HepG2 (cell line): ENCODE data around the gene TMEM97. TPM values are rescaled to one million over a fixed set of nuclear protein-coding genes. Genes with fewer than 3 reads are reported as not detected.
A peak's percentile ranks its signal among the peaks of the same experiment; 100 is the strongest.

Experiments used
- DNMT3B ChIP-seq: conservative IDR thresholded peaks from 2 replicates; pipeline ENCODE4 v1.6.1; 2016; ENCODE audit warnings: missing biosample characterization, control low read depth
- HDAC6 ChIP-seq: fragments of 200-600 bp; sonication (generic); IDR thresholded peaks from 2 replicates; pipeline ENCODE4 v1.7.0; 2017; ENCODE audit warnings: mild to moderate bottlenecking, antibody characterized with exemption, low read length, low read depth
- HMG20B ChIP-seq: conservative IDR thresholded peaks from 2 replicates; pipeline ENCODE4 v1.6.1; 2016; ENCODE audit warnings: missing genetic modification reagents, missing compliant biosample characterization
- KAT2B ChIP-seq: fragments of 150-350 bp; IDR thresholded peaks from 2 replicates; pipeline ENCODE4 v1.6.1; 2014; ENCODE audit warnings: low read depth, low read length, borderline replicate concordance
- KDM4B ChIP-seq: sonication (generic); formaldehyde crosslinking; IDR thresholded peaks from 2 replicates; pipeline ENCODE4 v1.4.0; 2020; ENCODE audit warnings: missing genetic modification reagents
- NFYC ChIP-seq: IDR thresholded peaks from 2 replicates; pipeline ENCODE4 v1.6.1; 2016; ENCODE audit warnings: missing genetic modification reagents, missing compliant biosample characterization
- PAF1 ChIP-seq: IDR thresholded peaks from 2 replicates; pipeline ENCODE4 v1.6.1; 2016; ENCODE audit warnings: missing genetic modification reagents, missing compliant biosample characterization
- RXRA ChIP-seq: sonication (generic); formaldehyde crosslinking; IDR thresholded peaks from 2 replicates; pipeline ENCODE4 v1.5.1; 2020; ENCODE audit warnings: missing genetic modification reagents
- YEATS4 ChIP-seq: sonication (generic); formaldehyde crosslinking; IDR thresholded peaks from 2 replicates; pipeline ENCODE4 v1.4.0; 2020; ENCODE audit warnings: missing genetic modification reagents, borderline replicate concordance
- ZFP62 ChIP-seq: sonication (generic); formaldehyde crosslinking; IDR thresholded peaks from 2 replicates; pipeline ENCODE4 v1.4.0; 2020; ENCODE audit warnings: missing genetic modification reagents
- ZNF329 ChIP-seq: sonication (generic); formaldehyde crosslinking; IDR thresholded peaks from 2 replicates; pipeline ENCODE4 v1.9.0; 2021; ENCODE audit warnings: low read depth, mild to moderate bottlenecking, missing genetic modification reagents
- ZNF83 ChIP-seq: sonication (generic); formaldehyde crosslinking; IDR thresholded peaks from 2 replicates; pipeline ENCODE4 v1.4.0; 2020; ENCODE audit warnings: missing genetic modification reagents, mild to moderate bottlenecking, borderline replicate concordance
- polyA plus RNA-seq, 8 experiments: library from polyadenylated mRNA; depleted of rRNA in 3 of 8; stranded (reverse) in 7 of 8; unstranded in 1 of 8; fragments of >200 nt; fragmentation: Illumina TruSeq in 4 of 8; extraction: Trizol in 4 of 8; gene quantifications; 2 replicates each; pipeline versions ENCODE4 v1.2.1 to v1.2.3, GENCODE V29; 2011 to 2016; ENCODE audit warnings: low read depth in 4 of 8, missing spikeins in 1 of 8, mixed read lengths in 1 of 8; ENCODE audit not compliant: insufficient read depth in 1 of 8
- total RNA-seq, 5 experiments: library from RNA; depleted of rRNA; stranded (reverse); fragments of >200 nt; fragmentation: Illumina TruSeq; extraction: Trizol; gene quantifications; 2 replicates each; pipeline ENCODE4 v1.2.3, GENCODE V29; 2016; ENCODE audit warnings: low read depth in 1 of 5
- TF ChIP-seq, protein P1 (sequence below): IDR thresholded peaks from 2 replicates; pipeline ENCODE4 v1.6.1; 2016; ENCODE audit warnings: missing compliant biosample characterization, missing genetic modification reagents, borderline replicate concordance
- TF ChIP-seq, protein P2 (sequence below): sonication (generic); formaldehyde crosslinking; IDR thresholded peaks from 2 replicates; pipeline ENCODE4 v1.4.0; 2020; ENCODE audit warnings: missing genetic modification reagents
- TF ChIP-seq, protein P3 (sequence below): sonication (generic); formaldehyde crosslinking; IDR thresholded peaks from 2 replicates; pipeline ENCODE4 v1.8.0; 2022; ENCODE audit warnings: missing genetic modification reagents, mild to moderate bottlenecking, moderate library complexity, borderline replicate concordance
- TF ChIP-seq, protein P4 (sequence below): sonication (generic); formaldehyde crosslinking; IDR thresholded peaks from 2 replicates; pipeline ENCODE4 v1.5.1; 2020; ENCODE audit warnings: mild to moderate bottlenecking, moderate library complexity, missing genetic modification reagents
- TF ChIP-seq, protein P5 (sequence below): conservative IDR thresholded peaks from 2 replicates; pipeline ENCODE4 v1.6.1; 2018; ENCODE audit warnings: missing genetic modification reagents
- TF ChIP-seq, protein P6 (sequence below): sonication (generic); formaldehyde crosslinking; IDR thresholded peaks from 2 replicates; pipeline ENCODE4 v1.5.1; 2020; ENCODE audit warnings: mild to moderate bottlenecking, missing genetic modification reagents

Gene TMEM97
- total and polyA plus RNA-seq, 2 of the 13 experiments (the other 11 are each of a cell fraction or from before 2014, with no cell fraction given), result 69.6 to 137 TPM

DNA sequence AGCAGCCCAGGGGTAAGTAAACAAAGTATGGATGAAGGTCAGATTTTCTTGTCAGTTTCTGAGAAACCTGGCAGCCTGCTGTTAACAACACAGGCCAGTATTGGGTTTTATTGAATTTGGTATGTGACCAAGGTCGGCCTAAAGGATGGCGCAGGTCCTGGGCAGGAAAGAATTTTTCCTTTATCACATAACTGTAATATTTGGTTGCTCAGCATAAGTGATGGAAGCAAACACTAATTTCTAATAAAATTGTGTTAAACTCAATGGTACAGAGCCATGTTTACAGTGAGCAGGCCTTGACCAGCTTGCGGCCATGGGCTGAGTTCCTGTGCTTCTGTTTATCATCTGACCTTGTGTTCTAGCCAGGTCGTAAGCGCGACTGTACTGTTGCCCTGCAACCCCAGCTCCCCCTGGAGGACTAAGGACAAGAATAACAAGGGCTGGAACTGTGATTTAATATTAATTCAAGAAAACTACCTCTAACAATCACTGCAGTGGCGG lies 27.8 kb downstream of the TMEM97 start (continued):
- TF ChIP-seq, protein P1, sequence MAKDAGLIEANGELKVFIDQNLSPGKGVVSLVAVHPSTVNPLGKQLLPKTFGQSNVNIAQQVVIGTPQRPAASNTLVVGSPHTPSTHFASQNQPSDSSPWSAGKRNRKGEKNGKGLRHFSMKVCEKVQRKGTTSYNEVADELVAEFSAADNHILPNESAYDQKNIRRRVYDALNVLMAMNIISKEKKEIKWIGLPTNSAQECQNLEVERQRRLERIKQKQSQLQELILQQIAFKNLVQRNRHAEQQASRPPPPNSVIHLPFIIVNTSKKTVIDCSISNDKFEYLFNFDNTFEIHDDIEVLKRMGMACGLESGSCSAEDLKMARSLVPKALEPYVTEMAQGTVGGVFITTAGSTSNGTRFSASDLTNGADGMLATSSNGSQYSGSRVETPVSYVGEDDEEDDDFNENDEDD (CRISPR knock-in tag), result peak; percentile 36; the same call in 1 of the 2 replicates
- TF ChIP-seq NFYC (CRISPR knock-in tag), result no peak
- TF ChIP-seq, protein P2, sequence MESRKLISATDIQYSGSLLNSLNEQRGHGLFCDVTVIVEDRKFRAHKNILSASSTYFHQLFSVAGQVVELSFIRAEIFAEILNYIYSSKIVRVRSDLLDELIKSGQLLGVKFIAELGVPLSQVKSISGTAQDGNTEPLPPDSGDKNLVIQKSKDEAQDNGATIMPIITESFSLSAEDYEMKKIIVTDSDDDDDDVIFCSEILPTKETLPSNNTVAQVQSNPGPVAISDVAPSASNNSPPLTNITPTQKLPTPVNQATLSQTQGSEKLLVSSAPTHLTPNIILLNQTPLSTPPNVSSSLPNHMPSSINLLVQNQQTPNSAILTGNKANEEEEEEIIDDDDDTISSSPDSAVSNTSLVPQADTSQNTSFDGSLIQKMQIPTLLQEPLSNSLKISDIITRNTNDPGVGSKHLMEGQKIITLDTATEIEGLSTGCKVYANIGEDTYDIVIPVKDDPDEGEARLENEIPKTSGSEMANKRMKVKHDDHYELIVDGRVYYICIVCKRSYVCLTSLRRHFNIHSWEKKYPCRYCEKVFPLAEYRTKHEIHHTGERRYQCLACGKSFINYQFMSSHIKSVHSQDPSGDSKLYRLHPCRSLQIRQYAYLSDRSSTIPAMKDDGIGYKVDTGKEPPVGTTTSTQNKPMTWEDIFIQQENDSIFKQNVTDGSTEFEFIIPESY, result peak; percentile 95
- TF ChIP-seq HMG20B (CRISPR knock-in tag), result 0 out of 2 replicates have a peak, but pooled peaks have one; percentile 39
- no peak for TF ChIP-seq ZFP62 (CRISPR knock-in tag)
- TF ChIP-seq YEATS4 (CRISPR knock-in tag), result no peak
- TF ChIP-seq KDM4B (CRISPR knock-in tag), result 0 out of 2 replicates have a peak, but pooled peaks have one; percentile 28
- TF ChIP-seq RXRA (CRISPR knock-in tag), result peak; percentile 41; the same call in 1 of the 2 replicates
- no peak for TF ChIP-seq PAF1
- TF ChIP-seq, protein P3, sequence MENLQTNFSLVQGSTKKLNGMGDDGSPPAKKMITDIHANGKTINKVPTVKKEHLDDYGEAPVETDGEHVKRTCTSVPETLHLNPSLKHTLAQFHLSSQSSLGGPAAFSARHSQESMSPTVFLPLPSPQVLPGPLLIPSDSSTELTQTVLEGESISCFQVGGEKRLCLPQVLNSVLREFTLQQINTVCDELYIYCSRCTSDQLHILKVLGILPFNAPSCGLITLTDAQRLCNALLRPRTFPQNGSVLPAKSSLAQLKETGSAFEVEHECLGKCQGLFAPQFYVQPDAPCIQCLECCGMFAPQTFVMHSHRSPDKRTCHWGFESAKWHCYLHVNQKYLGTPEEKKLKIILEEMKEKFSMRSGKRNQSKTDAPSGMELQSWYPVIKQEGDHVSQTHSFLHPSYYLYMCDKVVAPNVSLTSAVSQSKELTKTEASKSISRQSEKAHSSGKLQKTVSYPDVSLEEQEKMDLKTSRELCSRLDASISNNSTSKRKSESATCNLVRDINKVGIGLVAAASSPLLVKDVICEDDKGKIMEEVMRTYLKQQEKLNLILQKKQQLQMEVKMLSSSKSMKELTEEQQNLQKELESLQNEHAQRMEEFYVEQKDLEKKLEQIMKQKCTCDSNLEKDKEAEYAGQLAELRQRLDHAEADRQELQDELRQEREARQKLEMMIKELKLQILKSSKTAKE (CRISPR knock-in tag), result 0 out of 2 replicates have a peak, but pooled peaks have one; percentile 15
- TF ChIP-seq, protein P4, sequence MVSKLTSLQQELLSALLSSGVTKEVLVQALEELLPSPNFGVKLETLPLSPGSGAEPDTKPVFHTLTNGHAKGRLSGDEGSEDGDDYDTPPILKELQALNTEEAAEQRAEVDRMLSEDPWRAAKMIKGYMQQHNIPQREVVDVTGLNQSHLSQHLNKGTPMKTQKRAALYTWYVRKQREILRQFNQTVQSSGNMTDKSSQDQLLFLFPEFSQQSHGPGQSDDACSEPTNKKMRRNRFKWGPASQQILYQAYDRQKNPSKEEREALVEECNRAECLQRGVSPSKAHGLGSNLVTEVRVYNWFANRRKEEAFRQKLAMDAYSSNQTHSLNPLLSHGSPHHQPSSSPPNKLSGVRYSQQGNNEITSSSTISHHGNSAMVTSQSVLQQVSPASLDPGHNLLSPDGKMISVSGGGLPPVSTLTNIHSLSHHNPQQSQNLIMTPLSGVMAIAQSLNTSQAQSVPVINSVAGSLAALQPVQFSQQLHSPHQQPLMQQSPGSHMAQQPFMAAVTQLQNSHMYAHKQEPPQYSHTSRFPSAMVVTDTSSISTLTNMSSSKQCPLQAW (CRISPR knock-in tag), result peak; percentile 22; the same call in 1 of the 2 replicates
- TF ChIP-seq HDAC6, result no peak
- TF ChIP-seq ZNF83 (CRISPR knock-in tag), result no peak
- TF ChIP-seq ZNF329, result no peak
- TF ChIP-seq, protein P5, sequence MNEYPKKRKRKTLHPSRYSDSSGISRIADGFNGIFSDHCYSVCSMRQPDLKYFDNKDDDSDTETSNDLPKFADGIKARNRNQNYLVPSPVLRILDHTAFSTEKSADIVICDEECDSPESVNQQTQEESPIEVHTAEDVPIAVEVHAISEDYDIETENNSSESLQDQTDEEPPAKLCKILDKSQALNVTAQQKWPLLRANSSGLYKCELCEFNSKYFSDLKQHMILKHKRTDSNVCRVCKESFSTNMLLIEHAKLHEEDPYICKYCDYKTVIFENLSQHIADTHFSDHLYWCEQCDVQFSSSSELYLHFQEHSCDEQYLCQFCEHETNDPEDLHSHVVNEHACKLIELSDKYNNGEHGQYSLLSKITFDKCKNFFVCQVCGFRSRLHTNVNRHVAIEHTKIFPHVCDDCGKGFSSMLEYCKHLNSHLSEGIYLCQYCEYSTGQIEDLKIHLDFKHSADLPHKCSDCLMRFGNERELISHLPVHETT (CRISPR knock-in tag), result 0 out of 2 replicates have a peak, but pooled peaks have one; percentile 33
- no peak for TF ChIP-seq KAT2B
- TF ChIP-seq, protein P6, sequence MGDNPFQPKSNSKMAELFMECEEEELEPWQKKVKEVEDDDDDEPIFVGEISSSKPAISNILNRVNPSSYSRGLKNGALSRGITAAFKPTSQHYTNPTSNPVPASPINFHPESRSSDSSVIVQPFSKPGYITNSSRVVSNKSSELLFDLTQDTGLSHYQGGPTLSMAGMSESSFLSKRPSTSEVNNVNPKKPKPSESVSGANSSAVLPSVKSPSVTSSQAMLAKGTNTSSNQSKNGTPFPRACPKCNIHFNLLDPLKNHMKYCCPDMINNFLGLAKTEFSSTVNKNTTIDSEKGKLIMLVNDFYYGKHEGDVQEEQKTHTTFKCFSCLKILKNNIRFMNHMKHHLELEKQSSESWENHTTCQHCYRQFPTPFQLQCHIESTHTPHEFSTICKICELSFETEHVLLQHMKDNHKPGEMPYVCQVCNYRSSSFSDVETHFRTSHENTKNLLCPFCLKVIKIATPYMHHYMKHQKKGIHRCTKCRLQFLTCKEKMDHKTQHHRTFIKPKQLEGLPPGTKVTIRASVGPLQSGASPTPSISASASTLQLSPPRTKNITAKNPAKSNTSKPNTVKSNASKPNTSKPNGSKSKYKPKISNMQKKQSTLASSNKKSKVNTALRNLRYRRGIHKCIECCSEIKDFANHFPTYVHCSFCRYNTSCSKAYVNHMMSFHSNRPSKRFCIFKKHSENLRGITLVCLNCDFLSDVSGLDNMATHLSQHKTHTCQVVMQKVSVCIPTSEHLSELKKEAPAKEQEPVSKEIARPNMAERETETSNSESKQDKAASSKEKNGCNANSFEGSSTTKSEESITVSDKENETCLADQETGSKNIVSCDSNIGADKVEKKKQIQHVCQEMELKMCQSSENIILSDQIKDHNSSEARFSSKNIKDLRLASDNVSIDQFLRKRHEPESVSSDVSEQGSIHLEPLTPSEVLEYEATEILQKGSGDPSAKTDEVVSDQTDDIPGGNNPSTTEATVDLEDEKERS (CRISPR knock-in tag), result 0 out of 2 replicates have a peak, but pooled peaks have one; percentile 55
- no peak for TF ChIP-seq DNMT3B (CRISPR knock-in tag)
